HepG2 (cell line): Measurements from ENCODE around the gene EIF4G3. TPM values are rescaled to one million over a fixed set of nuclear protein-coding genes. Genes with fewer than 3 reads are reported as not detected.

Source experiments
- ATAC-seq: fragments of 200-7000 bp; cut with Tn5 transposase; 3 replicates; pipeline ENCODE4 v1.9.1; 2020; ENCODE audit warnings: mild to moderate bottlenecking, moderate library complexity
- BruUV-seq: library from RNA; stranded (reverse); fragments of 400-500 nt; replicated peaks from 2 replicates; lab custom pipeline; 2021; lab: Mats Ljungman, UMichigan
- CTCF ChIA-PET: fragments of 300-600 bp; formaldehyde crosslinking; extraction: SDS; loops from one replicate; lab custom pipeline; 2021; ENCODE audit warnings: low total read pairs, inconsistent platforms, low intra/inter-chr PET ratio; lab: Yijun Ruan, JAX
- POLR2A ChIA-PET: fragments of 350-600 bp; sonication (Branson Sonifier 250); formaldehyde crosslinking; loops from one replicate; lab custom pipeline; 2020; ENCODE audit warnings: antibody characterized with exemption, inconsistent platforms; lab: Yijun Ruan, JAX
- DNase-seq: peaks from one replicate; pipeline ENCODE4 v3.0.0-alpha.2; 2015; ENCODE audit warnings: low spot score
- FAIRE-seq: peaks from 3 replicates; lab custom pipeline; 2011; peaks lifted over from hg19 to GRCh38; lab: Jason Lieb, UNC
- H2AFZ ChIP-seq: one replicate; pipeline ENCODE4 v1.6.1; 2011; ENCODE audit warnings: low read length, inconsistent platforms
- H3K27ac ChIP-seq: fragments of 300-600 bp; 3 replicates; pipeline ENCODE4 v1.8.0; 2011; ENCODE audit warnings: mixed run types, mild to moderate bottlenecking, mixed read lengths, low read length, inconsistent platforms; ENCODE audit not compliant: insufficient read depth; ENCODE audit errors: extremely low read length
- H3K27me3 ChIP-seq, 2 experiments: fragments of 200-600 bp in 1 of 2; 2 replicates in 1 of 2; 3 replicates in 1 of 2; pipeline versions ENCODE4 v1.6.0 to v1.8.0; 2011; ENCODE audit warnings: low read length in 2 of 2, mild to moderate bottlenecking in 2 of 2, moderate library complexity in 2 of 2, inconsistent platforms in 1 of 2; ENCODE audit not compliant: insufficient read depth in 2 of 2, control insufficient read depth in 1 of 2
- H3K36me3 ChIP-seq, 2 experiments: fragments of 200-600 bp in 1 of 2; replicated peaks in 1 of 2; 2 replicates in 1 of 2; 3 replicates in 1 of 2; pipeline versions ENCODE4 v1.5.1 to v1.8.0; 2011; ENCODE audit warnings: low read length in 2 of 2, inconsistent platforms in 1 of 2; ENCODE audit not compliant: insufficient read depth in 2 of 2, control insufficient read depth in 1 of 2
- H3K4me1 ChIP-seq: 2 replicates; pipeline ENCODE4 v1.5.1; 2012; ENCODE audit warnings: low read length, inconsistent platforms; ENCODE audit not compliant: insufficient read depth
- H3K4me2 ChIP-seq: 2 replicates; pipeline ENCODE4 v1.6.0; 2011; ENCODE audit warnings: low read depth, low read length, inconsistent platforms
- H3K4me3 ChIP-seq, 3 experiments: fragments of 200-600 bp in 1 of 3; sonication (generic), shearing (Covaris generic) in 1 of 3; replicated peaks in 1 of 3; 2 replicates each; pipeline ENCODE4 v1.5.1; 2011 to 2016; ENCODE audit warnings: low read length in 3 of 3, inconsistent platforms in 2 of 3, low read depth in 2 of 3, mild to moderate bottlenecking in 2 of 3, control low read depth in 1 of 3, mixed read lengths in 1 of 3; ENCODE audit not compliant: insufficient read depth in 1 of 3
- H3K79me2 ChIP-seq: one replicate; pipeline ENCODE4 v1.6.1; 2011; ENCODE audit warnings: low read length, inconsistent platforms; ENCODE audit not compliant: insufficient read depth
- H3K9ac ChIP-seq: 2 replicates; pipeline ENCODE4 v1.6.0; 2011; ENCODE audit warnings: mild to moderate bottlenecking, low read depth, low read length, inconsistent platforms; ENCODE audit not compliant: insufficient read depth
- H3K9me3 ChIP-seq: 2 replicates; pipeline ENCODE4 v1.5.1; 2012; ENCODE audit warnings: mild to moderate bottlenecking, low read length
- H4K20me1 ChIP-seq: 2 replicates; pipeline ENCODE4 v1.6.0; 2011; ENCODE audit warnings: inconsistent platforms, mild to moderate bottlenecking, low read length, moderate library complexity; ENCODE audit not compliant: insufficient read depth
- CCAR2 ChIP-seq: fragments of 200-400 bp; formaldehyde crosslinking; optimal IDR thresholded peaks from 2 replicates; pipeline ENCODE3; 2018; ENCODE audit warnings: low read depth, mild to moderate bottlenecking, low read length, moderate library complexity
- HOXA3 ChIP-seq: sonication (generic); formaldehyde crosslinking; IDR thresholded peaks from 2 replicates; pipeline ENCODE4 v1.5.0; 2020; ENCODE audit warnings: missing genetic modification reagents
- PHF20 ChIP-seq: sonication (generic); formaldehyde crosslinking; IDR thresholded peaks from 2 replicates; pipeline ENCODE4 v1.5.0; 2020; ENCODE audit warnings: mild to moderate bottlenecking, missing genetic modification reagents
- POGZ ChIP-seq: sonication (generic); formaldehyde crosslinking; IDR thresholded peaks from 2 replicates; pipeline ENCODE4 v1.4.0; 2020; ENCODE audit warnings: mild to moderate bottlenecking, missing genetic modification reagents
- REPIN1 ChIP-seq: sonication (generic); formaldehyde crosslinking; IDR thresholded peaks from 2 replicates; pipeline ENCODE4 v1.8.0; 2022; ENCODE audit warnings: missing genetic modification reagents, low read depth, mild to moderate bottlenecking, borderline replicate concordance
- REXO4 ChIP-seq: sonication (generic); formaldehyde crosslinking; IDR thresholded peaks from 2 replicates; pipeline ENCODE4 v1.8.0; 2022; ENCODE audit warnings: missing genetic modification reagents, mild to moderate bottlenecking, borderline replicate concordance
- RFXANK ChIP-seq: IDR thresholded peaks from 2 replicates; pipeline ENCODE4 v1.6.1; 2016
- RFXAP ChIP-seq: sonication (generic); formaldehyde crosslinking; IDR thresholded peaks from 2 replicates; pipeline ENCODE4 v1.4.0; 2020; ENCODE audit warnings: missing genetic modification reagents, borderline replicate concordance
- ZNF205 ChIP-seq: IDR thresholded peaks from 2 replicates; pipeline ENCODE4 v1.6.1; 2018; ENCODE audit warnings: missing biosample characterization, missing genetic modification reagents
- ZNF3 ChIP-seq: IDR thresholded peaks from 2 replicates; pipeline ENCODE4 v1.7.0; 2017; ENCODE audit warnings: inconsistent platforms
- ZNF431 ChIP-seq: sonication (generic); formaldehyde crosslinking; IDR thresholded peaks from 2 replicates; pipeline ENCODE4 v1.9.0; 2022; ENCODE audit warnings: missing genetic modification reagents, low read depth, mild to moderate bottlenecking, borderline replicate concordance
- WGBS: methylation state at CpG from one replicate; pipeline ENCODE4 v1.1.6; 2017; ENCODE audit warnings: low lambda C conversion rate; 5-methylcytosine and 5-hydroxymethylcytosine counted together
- in situ Hi-C: cut with HindIII; loops from 2 replicates; pipeline ENCODE4 v1.10.0; 2017; ENCODE audit warnings: low pct_unique_long_range_greater_than_20kb; ENCODE audit not compliant: extremely low pct_ligation_motif_present
- intact Hi-C: fragments of 100-400 bp; cut with micrococcal nuclease; formaldehyde crosslinking; loops from one replicate; pipeline ENCODE4 v1.10.0; 2022; ENCODE audit not compliant: unreplicated experiment
- polyA plus RNA-seq, 8 experiments: library from polyadenylated mRNA; depleted of rRNA in 3 of 8; stranded (reverse) in 7 of 8; unstranded in 1 of 8; fragments of >200 nt; fragmentation: Illumina TruSeq in 4 of 8; extraction: Trizol in 4 of 8; gene quantifications; 2 replicates each; pipeline versions ENCODE4 v1.2.1 to v1.2.3, GENCODE V29; 2011 to 2016; ENCODE audit warnings: low read depth in 4 of 8, missing spikeins in 1 of 8, mixed read lengths in 1 of 8; ENCODE audit not compliant: insufficient read depth in 1 of 8
- total RNA-seq, 5 experiments: library from RNA; depleted of rRNA; stranded (reverse); fragments of >200 nt; fragmentation: Illumina TruSeq; extraction: Trizol; gene quantifications; 2 replicates each; pipeline ENCODE4 v1.2.3, GENCODE V29; 2016; ENCODE audit warnings: low read depth in 1 of 5
- TF ChIP-seq, protein P1 (sequence below): IDR thresholded peaks from 2 replicates; pipeline ENCODE4 v1.6.1; 2018; ENCODE audit warnings: missing genetic modification reagents
- TF ChIP-seq, protein P2 (sequence below): IDR thresholded peaks from 2 replicates; pipeline ENCODE4 v1.6.1; 2016; ENCODE audit warnings: missing compliant biosample characterization, missing genetic modification reagents, borderline replicate concordance
- TF ChIP-seq, protein P3 (sequence below): sonication (generic); formaldehyde crosslinking; IDR thresholded peaks from 2 replicates; pipeline ENCODE4 v1.4.0; 2020; ENCODE audit warnings: missing genetic modification reagents, borderline replicate concordance
- TF ChIP-seq, protein P4 (sequence below): sonication (generic); formaldehyde crosslinking; IDR thresholded peaks from 2 replicates; pipeline ENCODE4 v1.8.0; 2022; ENCODE audit warnings: mild to moderate bottlenecking, missing genetic modification reagents, moderate library complexity
- TF ChIP-seq, protein P5 (sequence below): sonication (generic); formaldehyde crosslinking; IDR thresholded peaks from 2 replicates; pipeline ENCODE4 v1.5.0; 2020; ENCODE audit warnings: mild to moderate bottlenecking, missing genetic modification reagents

EIF4G3 gene
- total and polyA plus RNA-seq, 2 of the 13 experiments (the other 11 are each of a cell fraction or from before 2014, with no cell fraction given) = 22.2 to 27.6 TPM

DNA sequence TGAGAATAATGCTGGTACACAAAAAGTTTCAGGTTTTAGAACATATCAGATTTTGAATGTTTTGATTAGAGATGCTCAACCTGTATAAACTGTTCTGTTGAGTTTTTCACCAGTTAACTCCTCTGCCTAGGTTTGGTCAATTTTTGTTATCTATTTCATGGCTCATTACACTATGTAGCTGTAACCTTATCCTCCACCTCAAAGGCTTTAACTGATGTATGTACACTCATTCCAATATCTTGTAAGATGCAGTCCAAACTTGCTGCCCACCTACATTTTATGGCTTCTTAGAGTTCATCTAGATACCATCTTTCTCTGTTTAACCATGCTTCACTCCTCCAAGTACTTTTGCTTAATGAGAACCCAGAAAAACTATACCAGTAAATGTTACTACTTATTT is 107.8 kb downstream of the EIF4G3 start (continued):
- TF ChIP-seq, protein P1, sequence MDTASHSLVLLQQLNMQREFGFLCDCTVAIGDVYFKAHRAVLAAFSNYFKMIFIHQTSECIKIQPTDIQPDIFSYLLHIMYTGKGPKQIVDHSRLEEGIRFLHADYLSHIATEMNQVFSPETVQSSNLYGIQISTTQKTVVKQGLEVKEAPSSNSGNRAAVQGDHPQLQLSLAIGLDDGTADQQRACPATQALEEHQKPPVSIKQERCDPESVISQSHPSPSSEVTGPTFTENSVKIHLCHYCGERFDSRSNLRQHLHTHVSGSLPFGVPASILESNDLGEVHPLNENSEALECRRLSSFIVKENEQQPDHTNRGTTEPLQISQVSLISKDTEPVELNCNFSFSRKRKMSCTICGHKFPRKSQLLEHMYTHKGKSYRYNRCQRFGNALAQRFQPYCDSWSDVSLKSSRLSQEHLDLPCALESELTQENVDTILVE = no peak
- TF ChIP-seq RFXAP (CRISPR knock-in tag) = no peak
- TF ChIP-seq ZNF431 = no peak
- TF ChIP-seq CCAR2 = no peak
- TF ChIP-seq RFXANK (CRISPR knock-in tag) = no peak
- no peak for TF ChIP-seq REXO4 (CRISPR knock-in tag)
- TF ChIP-seq REPIN1 (CRISPR knock-in tag) = no peak
- TF ChIP-seq, protein P2, sequence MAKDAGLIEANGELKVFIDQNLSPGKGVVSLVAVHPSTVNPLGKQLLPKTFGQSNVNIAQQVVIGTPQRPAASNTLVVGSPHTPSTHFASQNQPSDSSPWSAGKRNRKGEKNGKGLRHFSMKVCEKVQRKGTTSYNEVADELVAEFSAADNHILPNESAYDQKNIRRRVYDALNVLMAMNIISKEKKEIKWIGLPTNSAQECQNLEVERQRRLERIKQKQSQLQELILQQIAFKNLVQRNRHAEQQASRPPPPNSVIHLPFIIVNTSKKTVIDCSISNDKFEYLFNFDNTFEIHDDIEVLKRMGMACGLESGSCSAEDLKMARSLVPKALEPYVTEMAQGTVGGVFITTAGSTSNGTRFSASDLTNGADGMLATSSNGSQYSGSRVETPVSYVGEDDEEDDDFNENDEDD = no peak

DNA sequence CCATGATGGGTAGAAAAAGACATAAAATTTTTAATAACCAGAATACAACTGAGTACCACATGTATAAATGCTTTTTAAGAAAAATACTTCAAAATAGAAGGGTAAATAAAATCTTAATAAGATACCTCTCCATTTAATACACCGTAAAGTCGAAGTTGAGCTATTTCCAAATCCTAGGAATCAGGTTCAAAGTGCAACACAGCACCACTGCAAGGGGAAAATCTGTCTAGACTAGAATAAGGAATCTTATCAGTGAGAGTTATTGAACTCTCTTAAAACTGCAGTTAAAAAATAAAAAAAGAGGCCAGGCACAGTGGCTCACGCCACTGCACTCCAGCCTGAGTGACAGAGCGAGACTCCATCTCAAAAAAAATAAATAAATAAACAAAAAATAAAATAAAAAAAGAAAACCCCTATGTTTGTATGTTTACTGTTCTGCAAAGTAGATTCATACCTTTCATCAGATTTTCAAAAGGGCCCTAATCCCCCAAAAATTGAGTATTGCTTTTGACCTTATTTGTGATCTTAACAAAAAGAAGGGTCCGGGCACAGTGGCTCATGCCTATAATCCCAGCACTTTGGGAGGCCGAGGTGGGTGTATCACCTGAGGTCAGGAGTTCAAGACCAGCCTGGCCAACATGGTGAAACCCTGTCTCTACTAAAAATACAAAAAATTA is 109.0 kb downstream of the EIF4G3 start:
- H3K27ac ChIP-seq = no peak overlapping the region
- no peaks in the 10 kb centered on the region for H3K36me3 ChIP-seq
- no peak overlapping the region for H2AFZ ChIP-seq
- H3K9me3 ChIP-seq = no peaks in the 10 kb centered on the region
- H3K4me2 ChIP-seq = no peak overlapping the region
- intact Hi-C loops = no loop called here
- no peaks in the 10 kb centered on the region for H3K27me3 ChIP-seq
- ChIA-PET CTCF (no interaction called here), POLR2A (no interaction called here)
- no peak overlapping the region for H3K9ac ChIP-seq
- FAIRE-seq = no peak
- in situ Hi-C loops = no loop called here
- no peak for DNase-seq
- no peaks in the 10 kb centered on the region for H3K79me2 ChIP-seq
- ATAC-seq = no peak
- H4K20me1 ChIP-seq = no peaks in the 10 kb centered on the region
- WGBS = 88% methylated on average over 6 of the region's 6 CpGs
- peaks cover 28% of the 10 kb centered on the region for H3K4me1 ChIP-seq
- no peak overlapping the region for H3K4me3 ChIP-seq
- no TSS peak for BruUV-seq
- TF ChIP-seq ZNF205 (no peak), POGZ (no peak), PHF20 (no peak), ZNF3 (no peak), HOXA3 (CRISPR knock-in tag) (no peak)
- TF ChIP-seq, protein P3, sequence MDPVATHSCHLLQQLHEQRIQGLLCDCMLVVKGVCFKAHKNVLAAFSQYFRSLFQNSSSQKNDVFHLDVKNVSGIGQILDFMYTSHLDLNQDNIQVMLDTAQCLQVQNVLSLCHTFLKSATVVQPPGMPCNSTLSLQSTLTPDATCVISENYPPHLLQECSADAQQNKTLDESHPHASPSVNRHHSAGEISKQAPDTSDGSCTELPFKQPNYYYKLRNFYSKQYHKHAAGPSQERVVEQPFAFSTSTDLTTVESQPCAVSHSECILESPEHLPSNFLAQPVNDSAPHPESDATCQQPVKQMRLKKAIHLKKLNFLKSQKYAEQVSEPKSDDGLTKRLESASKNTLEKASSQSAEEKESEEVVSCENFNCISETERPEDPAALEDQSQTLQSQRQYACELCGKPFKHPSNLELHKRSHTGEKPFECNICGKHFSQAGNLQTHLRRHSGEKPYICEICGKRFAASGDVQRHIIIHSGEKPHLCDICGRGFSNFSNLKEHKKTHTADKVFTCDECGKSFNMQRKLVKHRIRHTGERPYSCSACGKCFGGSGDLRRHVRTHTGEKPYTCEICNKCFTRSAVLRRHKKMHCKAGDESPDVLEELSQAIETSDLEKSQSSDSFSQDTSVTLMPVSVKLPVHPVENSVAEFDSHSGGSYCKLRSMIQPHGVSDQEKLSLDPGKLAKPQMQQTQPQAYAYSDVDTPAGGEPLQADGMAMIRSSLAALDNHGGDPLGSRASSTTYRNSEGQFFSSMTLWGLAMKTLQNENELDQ (CRISPR knock-in tag) = no peak
- TF ChIP-seq, protein P4, sequence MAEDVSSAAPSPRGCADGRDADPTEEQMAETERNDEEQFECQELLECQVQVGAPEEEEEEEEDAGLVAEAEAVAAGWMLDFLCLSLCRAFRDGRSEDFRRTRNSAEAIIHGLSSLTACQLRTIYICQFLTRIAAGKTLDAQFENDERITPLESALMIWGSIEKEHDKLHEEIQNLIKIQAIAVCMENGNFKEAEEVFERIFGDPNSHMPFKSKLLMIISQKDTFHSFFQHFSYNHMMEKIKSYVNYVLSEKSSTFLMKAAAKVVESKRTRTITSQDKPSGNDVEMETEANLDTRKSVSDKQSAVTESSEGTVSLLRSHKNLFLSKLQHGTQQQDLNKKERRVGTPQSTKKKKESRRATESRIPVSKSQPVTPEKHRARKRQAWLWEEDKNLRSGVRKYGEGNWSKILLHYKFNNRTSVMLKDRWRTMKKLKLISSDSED (CRISPR knock-in tag) = no peak
- TF ChIP-seq, protein P5, sequence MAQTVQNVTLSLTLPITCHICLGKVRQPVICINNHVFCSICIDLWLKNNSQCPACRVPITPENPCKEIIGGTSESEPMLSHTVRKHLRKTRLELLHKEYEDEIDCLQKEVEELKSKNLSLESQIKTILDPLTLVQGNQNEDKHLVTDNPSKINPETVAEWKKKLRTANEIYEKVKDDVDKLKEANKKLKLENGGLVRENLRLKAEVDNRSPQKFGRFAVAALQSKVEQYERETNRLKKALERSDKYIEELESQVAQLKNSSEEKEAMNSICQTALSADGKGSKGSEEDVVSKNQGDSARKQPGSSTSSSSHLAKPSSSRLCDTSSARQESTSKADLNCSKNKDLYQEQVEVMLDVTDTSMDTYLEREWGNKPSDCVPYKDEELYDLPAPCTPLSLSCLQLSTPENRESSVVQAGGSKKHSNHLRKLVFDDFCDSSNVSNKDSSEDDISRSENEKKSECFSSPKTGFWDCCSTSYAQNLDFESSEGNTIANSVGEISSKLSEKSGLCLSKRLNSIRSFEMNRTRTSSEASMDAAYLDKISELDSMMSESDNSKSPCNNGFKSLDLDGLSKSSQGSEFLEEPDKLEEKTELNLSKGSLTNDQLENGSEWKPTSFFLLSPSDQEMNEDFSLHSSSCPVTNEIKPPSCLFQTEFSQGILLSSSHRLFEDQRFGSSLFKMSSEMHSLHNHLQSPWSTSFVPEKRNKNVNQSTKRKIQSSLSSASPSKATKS (CRISPR knock-in tag) = no peak
